NOMO-1 treated with dmso at 0.1 percent for 144 hours (cell line): Measurements from ENCODE around the gene TIPRL.
"Not testable (repeated sequence)": the region's sequence is repeated elsewhere in the genome, so short reads cannot be mapped to it uniquely, and the experiment has no call there.

Source experiments
- DNase-seq: peaks from one replicate; lab custom pipeline; 2025; ENCODE audit not compliant: unreplicated experiment; lab: John Stamatoyannopoulos, UW

Gene TIPRL

DNA sequence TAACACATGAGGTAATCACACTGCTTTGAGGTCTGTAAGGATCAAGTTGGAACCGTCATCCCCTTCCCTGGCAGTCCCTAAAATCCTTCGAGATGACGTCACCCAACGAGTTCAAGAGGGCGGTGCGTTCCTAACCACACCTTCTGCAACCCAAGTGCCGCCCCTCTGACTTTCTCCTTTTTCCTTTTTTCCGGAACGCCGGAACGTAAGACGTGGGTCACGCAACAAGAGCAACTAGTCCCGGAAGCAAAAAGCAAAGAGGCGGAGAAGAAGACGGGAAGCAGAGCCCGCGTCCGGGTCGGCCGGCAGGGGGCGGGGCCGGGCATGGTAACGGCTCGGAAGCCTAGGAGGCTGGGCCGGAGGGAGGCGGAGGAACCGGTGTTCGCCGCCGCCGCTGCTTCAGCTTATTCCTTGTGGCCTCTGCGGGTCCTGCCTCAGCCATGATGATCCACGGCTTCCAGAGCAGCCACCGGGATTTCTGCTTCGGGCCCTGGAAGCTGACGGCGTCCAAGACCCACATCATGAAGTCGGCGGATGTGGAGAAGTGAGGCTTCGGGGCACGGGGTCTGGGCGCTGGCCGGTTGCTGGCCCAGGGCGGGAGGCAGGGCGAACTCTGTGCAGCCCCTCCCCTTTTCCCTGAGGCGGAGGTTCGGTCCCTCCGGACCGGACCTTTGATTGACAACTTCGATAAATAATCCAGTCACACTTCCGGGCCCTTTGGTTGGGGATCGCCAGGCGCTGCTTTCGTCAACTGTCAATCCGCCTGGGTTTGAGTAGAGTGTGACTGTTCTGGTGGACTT is at the start of gene TIPRL:
Gene TIPRL (plus strand): TSS at position 325 of the 800 bp plus-strand sequence. CDS start 116 bp downstream, at position 441.
- DNase-seq, result peak; percentile 95

DNA sequence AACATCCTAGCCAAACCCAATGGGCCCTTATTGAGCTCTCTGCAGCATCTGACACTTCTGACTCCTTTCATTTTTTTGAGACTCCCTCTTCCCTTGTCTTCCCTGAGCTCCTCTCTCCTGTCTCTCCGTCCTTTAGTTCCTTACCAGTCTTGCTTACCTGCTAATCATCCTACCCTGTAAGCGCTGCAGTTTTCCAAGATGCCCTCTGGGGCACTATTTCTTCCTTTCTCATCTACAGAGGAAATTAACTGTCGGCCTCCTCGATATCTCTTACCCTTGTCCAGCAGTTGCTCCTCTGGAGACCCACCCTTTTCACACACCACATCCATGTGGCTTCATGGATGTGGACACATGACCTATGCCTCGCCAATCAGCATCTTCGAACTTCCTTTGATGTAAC is 48.8 kb upstream of the TIPRL start:
- no peak for DNase-seq

DNA sequence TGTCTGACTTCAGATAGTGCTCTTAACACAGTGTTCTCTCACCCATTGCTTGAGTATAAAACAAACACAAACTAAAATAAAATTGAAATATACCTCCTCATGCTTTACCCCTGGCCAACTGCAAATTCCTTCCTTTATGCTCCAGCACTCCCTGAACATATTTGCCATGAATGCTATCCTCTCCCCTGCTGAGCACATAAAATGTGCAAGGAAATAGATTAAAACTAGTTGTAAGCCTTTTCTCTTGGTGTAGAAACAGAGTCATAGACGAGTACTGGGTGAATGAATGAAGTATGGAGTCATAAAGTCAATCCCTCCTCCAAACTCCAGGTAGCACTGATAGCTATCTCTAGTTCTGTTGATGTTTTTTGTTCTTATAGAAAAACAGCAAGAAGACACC is 44.6 kb upstream of the TIPRL start:
- no peak for DNase-seq

DNA sequence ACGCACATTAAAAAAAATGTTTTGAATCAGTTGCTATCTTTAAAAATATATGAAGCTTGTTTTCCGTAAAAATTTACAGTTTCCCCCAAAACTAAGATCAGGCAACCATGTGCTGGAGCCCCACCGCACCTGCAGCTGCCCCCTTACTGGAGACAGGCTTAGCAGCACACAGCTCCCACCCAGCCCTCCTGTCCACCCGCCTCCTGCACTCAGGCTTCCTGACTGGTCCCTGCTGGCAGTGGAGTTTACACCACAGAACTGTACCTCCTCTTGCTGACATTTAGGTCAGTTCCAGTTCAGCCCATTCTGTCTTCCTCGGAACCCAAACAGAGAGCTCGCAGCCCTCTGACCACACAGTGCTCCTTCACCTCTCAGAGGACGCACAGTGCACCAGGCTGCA is 44.1 kb upstream of the TIPRL start:
- no peak for DNase-seq

DNA sequence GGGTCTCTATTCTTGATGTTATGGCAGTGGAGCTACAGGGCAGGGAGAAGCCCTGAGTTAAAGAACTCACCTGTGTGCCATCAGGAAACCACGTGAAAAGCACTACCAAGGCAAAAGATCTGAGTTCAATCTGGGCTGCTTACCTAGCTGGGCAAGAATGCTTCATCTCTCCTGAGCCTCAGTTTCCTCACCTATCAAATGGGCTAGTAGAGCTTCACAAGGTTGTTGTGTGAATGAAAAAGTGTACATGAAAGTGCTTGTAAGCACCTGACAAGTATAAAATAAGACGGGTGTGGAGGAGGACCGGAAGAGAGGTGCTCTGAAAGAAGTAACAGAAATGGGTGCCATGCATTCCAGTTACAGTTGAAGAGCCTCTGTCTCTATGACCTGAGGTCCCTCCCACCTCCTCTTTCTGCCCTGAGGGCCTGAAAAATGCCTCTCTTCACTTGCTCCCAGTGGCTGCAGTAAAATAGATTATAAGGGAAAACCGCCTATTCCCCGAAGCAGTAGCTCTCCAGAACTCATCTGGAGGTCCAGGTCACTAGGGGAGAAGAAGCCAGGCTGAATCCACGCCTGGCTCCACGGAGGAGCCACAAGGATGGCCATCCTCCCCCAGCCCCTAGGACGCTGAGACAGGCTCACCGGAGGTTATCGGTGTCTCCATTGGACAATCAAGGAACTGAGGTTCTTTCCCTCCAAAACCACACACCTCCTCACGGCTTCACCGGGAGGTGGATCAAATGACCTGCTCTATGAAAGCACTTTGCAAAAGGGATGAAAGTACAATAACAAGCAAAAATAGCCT is 43.4 kb upstream of the TIPRL start:
- DNase-seq, result no peak

DNA sequence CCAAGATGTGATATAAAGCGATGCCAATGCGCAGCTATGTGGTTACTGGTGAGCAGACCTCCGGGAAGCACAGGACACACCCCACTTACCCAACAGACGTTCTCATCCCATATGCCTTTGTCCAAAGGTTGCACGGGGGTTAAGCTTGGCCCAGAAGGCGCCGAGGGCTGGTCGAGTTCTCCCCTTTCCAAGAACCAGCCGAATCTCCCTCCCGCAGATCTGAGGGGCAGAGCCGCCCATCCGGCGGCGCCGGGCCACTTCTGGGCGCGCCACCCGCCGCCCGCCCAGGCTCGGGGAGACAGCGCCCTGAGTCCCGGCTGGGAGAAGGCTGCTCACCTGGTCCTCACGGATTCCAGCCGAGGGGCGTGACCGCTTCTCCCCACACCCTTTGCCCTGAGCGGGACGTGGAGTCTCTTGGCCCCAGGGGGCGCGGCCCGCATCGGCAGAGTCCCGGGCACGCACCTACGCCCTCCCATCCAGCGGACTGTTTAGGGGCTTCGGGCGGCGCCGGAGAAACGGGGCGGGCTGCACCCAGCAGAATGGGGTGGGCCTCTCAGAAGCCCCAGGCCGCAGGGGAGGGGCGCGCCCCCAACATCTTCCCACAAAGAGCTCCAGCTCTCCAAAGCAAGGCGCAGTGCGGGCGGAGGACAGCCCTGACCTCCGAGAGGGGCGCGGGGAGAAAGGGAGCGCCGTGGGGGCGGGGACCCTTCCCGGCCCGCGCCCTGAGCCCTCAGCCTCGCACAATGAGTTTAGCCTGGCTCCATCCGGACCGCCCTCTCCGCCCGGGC is 42.6 kb upstream of the TIPRL start:
- DNase-seq, result no peak

DNA sequence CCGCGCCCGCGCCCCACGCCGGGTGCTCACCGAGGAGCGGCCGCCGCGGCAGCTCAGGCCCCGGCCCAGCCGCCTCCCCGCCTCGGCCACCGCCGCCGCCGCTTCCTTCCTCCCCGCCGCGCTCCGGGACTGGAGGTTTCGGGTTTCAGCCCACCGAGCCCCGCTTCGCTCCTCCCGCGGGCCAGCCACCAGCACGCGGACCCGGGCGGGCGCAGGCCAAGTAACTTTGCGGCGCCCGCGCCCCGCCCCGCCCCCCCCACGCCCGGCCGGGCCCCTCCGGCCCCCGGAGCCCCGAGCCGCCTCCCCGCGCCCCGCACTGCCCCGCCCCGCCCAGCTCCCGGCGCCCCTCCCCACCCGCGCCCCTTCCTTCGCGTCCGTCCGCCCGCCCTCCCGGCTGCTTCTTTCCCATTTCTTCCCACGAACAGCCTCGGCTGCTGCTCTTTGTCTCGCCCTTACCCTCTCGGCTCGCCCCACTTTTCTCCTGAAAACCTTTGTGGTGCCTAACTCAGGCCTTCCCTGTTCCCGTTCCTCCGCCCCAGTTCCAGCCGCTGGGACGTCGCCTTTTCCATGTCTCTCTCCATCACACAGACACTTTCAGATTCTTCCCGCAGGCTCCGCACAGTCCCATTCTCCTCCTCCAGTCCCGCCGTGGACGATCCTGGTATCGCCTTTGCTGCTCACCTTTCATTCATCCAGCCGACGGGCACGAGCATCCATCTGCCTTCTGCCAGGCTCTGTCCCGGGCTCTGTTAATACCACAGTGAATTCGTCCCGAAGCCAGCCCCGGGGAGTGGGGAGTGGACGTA is 41.9 kb upstream of the TIPRL start, which contains the start of gene GPR161:
Gene GPR161 (minus strand): TSS at position 222 of the 806 bp plus-strand sequence. CDS start 32,080 bp downstream, outside the sequence.
- no peak for DNase-seq

DNA sequence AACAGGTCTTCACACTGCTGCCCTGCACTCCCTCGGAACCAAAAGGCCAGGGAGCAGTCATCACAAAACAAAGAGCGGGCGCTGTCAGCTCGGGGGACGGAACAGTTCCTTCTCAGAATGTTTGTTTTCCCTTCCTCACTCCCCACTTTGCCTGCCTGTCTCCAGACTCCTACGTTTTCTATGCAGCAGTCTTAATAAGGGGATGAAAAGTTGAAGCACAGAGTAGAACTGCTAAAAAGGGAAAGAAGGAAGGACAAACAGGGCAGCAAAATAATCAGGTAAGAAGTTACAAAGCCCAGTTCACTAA is 41.3 kb upstream of the TIPRL start:
- no peak for DNase-seq

DNA sequence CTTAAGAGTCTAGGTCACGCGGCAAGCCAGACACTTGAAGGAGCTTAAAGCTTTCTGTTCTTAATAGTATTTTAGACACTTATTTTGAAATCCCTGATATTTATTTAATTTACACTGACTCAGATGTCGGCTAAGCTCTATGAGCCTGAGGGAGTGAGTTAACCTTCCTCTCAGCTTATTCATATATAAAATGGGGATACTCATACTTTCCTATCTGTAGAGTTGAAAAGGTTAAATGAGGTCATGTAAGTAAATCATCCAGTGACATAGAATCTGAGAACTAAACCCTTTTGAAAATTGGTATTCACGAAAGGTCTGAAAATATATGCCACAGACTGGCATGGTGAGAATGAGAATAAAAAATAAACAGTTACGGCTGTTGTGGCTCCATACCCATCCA is 40.6 kb upstream of the TIPRL start:
- DNase-seq, result no peak

DNA sequence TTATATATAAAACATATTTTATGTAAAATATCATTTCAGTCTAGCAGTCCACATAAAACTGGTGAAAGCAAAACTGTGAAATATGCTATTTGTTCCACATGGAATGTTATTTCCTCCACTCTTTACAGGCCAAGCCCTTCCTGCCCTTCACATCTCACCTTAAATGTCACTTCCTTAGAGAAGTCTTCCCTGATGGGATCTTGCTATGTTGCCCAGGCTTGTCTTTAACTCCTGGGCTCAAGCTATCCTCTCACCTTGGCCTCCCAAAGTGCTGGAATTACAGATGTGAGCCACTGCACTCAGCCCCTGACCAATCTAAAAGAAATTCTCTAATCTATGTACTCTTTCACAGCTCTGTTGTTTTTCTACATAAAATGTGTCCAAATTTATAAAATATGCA is 39.7 kb upstream of the TIPRL start:
- no peak for DNase-seq

DNA sequence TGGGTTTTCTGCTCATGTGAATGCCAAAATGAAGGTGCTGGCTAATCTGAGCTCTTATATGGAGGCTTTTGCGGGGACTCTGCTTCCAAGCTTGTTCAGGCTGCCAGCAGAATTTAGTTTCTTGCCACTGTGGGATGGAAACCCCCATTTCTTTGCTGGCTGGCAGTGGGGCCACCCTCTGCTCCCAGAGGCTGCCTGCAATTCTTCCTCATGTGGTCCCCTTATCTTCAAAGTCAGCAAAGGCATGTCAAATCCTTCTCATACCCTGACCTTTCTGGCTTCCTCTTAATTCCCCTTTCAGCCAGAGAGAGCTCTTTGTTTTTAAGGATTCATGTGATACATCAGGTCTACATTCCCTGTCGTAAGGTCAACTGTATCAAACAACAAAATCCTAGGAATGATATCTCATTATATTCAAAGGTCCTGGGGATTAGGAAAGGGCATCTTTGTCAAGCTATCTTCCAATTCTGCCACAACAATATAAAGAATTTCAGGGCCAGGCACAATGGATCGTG is 36.8 kb upstream of the TIPRL start:
- DNase-seq, result no peak

DNA sequence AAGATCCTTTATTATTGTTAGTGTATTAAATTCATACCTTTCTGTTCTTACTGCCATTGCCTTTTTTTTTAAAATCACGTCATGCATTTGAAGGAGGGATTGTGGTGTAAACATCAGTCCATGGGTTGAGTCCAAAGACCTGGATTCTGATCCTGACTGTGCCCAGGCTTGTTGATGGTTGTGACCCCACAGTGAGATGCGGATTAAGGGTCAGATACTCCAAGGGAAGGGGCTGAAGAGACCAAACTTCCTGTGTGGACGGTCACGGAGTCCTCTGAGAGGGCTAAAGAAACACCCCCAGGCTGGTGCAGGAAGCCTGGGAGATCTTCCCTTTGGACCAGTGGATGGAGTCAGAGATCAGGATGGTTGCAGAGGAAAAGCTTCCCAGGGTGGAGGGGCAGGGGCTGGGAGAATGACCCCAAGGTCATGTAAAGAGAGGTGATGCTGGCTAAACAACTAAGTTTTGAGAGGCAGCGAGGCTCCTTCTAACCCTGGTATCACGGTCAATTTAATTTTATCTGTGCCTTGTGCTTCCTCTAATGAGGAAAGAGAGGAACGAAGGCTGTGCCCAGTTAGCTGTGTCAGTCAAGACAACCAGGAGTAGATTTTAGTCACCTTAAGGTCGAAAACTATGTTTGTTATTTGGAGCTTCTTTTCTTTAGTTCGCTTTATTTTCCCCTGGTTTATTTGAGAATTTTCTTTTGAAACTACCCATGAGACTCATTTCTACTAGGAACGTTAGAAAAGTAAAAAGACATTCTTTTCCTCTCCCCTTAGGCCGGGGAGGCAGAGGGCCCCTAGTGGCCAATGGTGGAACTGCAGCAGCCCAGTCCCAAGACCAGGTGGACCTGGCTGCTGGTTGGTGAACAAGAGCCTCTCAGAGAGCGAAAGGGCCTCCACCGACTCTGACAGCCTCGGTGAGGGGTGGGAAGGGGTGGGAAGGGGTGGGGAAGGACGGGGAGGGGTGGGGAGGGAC is 33.3 kb upstream of the TIPRL start:
- DNase-seq, result peak; percentile 68

DNA sequence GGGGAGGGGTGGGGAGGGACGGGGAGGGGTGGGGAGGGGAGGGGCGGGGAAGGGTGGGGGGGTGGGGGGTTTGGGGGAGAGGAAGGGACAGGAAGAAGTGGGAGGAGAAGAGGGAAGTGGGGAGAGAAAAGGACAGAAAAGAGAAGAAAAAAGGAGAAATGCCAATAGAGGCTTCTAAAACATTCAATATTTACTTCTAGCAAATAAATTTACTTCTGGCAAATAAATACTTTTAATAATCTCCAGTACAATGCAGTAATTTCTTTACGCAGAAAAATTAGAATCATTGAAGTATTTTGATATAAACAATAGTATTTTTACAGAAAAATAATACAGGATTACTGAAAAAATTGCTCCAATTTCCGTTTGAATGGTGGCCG is 32.6 kb upstream of the TIPRL start:
- no peak for DNase-seq

DNA sequence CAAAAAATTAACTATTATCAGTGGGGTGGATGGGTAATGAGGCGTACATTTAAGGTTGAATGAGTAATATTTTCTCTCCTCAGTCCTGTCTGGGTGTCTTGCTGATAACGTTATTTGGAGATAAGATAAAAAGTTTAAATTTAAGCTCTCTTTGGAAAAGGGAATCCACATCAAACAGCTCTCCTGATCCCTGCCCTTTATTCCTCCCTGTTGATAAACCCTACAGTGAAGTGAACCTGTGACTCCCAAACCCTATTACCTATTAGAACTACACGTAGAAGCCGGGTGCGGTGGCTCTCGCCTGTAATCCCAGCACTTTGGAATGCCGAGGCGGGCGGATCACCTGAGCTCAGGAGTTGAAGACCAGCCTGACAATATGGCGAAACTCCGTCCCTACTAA is 32.1 kb upstream of the TIPRL start:
- DNase-seq, result no peak

DNA sequence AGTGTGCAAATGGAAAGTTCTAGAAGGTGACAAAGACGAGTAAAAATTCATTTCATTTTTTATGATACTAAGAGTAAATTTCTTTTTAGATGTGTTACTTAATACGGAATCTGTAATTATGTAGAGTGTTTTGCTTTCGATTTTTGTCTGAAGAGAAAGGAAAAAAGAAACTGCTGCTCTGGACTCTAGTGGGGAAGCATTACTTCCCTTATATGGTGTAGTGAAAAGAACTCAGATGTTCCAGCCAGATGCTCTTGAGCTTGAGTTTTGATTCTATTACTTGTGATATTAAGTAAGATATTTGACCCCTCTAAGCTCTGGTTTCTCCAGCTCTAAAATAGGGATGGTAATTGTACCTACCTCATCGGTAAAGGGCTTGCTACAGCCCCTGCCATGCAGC is 29.8 kb upstream of the TIPRL start:
- DNase-seq, result no peak

DNA sequence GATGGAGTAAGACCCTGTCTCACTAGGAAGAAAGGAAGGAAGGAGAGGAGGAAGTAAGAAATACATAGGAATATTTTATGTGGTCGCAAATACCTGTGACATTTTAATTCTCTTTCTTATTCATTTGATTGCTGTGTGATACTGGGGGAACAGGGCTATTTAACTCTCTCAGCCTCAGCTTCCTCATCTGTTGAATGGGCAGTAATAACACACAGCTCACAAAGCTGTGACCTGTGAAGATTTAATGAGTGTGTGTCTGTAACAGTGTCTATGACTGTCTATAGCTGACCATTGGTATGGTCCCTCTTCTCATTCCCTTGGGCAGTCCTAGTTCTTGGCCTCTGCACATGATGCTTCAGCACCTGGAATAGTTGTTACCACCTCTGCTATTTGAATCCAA is 28.5 kb upstream of the TIPRL start:
- no peak for DNase-seq

DNA sequence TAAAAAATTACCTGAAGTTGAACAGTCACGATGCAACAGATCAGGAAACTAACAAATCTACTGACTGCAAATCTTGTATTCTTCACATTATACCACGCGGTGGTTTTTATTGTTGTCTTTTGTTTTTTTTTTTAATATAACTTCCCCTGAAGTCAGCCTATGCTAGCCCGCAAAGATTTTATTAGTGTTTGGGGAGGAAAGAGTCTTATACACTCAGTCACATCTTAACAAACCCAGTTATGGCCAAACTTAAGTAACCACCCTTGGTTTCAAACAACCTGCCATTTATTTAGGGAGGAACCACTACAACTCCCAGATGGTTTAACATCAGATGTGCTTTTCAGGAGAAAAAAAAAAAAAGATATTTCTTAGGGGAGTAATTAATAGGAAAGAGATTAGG is 26.8 kb upstream of the TIPRL start:
- no peak for DNase-seq

DNA sequence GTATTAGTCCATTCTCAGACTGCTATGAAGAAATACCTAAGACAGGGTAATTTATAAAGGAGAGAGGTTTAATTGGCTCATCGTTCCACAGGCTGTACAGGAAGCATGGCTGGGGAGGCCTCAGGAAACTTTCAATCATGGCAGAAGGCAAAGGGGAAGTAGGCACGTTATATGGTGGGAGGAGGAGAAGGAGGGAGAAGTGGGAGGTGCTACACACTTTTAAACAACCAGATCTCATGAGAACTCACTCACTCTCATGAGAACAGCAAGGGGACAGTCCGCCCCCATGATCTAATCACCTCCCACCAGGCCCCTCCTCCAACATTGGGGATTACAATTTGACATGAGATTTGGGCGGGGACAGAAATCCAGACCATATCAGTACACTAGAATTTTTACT is 24.1 kb upstream of the TIPRL start:
- DNase-seq, result not testable (repeated sequence)

DNA sequence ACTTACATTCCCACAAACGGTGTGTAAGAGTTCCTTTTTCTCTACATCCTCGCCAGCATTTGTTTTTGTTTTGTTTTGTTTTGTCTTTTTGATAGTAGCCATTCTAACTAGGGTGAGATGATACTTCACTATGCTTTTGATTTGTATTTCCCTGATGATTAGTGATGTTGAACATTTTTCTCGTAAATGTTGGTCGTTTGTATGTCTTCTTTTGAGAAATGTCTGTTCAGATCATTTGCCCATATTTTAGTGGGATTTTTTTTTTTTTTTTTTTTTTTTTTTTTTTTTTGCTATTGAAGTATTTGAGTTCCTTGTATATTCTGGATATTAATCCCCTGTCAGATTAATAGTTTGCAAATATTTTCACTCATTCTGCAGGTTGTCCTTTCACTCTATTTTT is 22.9 kb upstream of the TIPRL start:
- no peak for DNase-seq
